Measurements from ENCODE around the gene CSF2RB.

The CSF2RB gene

GRCh38 chr22:36892292-36892691 lies 21.1 kb upstream of the CSF2RB start:
- DNase-seq = no peak

DNA sequence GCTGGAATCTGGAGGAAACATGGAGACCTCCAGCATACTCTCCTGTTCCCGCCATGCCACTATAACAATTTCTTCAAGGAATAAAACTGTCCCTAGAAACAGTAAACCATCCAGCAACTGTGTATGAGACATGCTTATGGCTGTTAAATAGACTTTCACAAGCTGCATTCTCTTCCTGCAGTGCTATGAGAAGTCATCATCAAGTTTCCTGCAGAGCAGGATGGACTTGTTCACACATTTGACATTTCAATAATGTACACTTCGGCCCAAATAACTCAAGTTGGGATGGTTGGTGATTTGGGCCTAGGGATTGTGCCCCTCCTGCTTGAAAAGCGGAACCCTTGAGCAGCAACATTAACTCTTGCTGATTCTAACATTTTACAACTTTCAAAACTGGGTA lies 20.2 kb upstream of the CSF2RB start:
- no peak for DNase-seq

GRCh38 chr22:36894266-36894665 lies 19.2 kb upstream of the CSF2RB start:
- DNase-seq = no peak

DNA sequence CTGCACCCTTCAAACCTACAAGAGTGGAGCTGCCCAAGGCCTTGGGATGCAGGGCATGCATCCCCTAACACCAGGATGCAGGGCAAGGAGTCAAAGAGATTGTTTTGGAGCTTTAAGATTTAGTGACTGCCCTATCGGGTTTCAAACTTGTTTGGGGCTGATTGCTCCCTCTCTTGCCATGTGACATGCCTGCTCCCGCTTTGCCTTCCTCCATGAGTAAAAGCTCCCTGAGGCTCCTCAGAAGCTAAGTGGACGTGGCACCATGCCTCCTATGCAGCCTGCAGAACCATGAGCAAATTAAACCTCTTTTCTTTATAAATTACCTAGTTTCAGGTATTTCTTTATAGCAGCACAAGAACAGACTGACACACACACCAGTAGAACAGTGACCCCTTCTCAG lies 15.8 kb upstream of the CSF2RB start:
- no peak for DNase-seq

- DNase-seq = no peak
Measured at GRCh38 chr22:36898690-36899089, 14.7 kb upstream of the CSF2RB start.

DNA sequence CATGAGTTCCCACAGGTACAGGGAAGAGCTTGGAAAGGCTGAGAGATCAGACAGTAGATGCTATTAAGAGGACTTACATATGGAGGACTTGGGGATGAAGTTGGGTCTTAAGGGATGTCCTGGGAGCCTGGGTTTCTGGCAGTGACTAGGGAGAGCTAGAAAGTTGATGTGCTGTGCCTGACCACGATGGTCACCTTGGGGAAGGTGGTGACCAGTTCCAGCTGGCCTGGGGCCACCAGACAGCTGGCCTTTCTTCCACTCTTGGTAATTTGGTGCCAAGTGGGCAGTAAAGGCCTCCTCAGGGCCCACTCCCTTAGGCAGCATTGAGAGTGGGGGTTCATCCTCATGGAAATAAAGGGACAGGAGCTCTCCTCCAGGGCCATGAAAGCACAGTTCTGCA lies 13.9 kb upstream of the CSF2RB start:
- DNase-seq = no peak

DNA sequence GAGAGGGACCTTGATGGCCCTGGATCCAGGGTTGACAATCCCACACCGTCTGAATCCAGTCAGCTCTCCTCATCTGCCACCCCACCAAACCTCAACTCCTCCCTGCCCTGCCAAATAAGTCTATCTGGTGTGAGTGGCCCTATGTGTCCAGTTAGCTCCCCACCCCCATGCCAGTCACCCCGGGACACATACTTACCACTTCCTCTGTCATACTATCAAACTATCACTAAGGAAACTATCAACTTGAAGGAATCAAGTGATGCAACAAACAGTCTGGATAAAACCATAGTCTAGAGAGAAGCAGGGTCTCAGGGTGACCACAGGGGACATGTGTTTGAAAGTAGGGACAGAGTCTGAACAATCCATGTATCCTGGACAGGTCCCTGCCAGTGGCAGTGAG lies 13.2 kb upstream of the CSF2RB start:
- DNase-seq = peak; percentile 22

DNA sequence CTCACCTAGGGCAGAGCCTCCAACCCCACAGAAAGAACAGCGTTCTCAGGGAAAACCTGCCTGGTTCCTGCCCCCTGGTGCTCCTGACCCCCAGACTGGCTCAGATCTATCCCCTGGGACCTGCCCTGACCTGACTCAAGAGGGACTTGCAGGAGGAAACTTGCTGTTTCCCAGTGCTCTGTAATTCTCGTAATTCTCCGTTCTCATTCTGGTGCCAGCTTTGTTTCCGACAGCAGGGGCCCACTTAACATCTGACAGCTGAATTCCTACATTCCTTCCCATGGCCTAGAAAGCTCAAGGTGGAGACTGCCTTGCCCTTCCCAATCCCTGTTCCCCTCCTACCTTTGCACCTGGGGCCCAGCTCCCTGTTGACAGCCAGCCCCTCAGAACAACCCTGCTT lies 12.5 kb upstream of the CSF2RB start:
- no peak for DNase-seq

DNA sequence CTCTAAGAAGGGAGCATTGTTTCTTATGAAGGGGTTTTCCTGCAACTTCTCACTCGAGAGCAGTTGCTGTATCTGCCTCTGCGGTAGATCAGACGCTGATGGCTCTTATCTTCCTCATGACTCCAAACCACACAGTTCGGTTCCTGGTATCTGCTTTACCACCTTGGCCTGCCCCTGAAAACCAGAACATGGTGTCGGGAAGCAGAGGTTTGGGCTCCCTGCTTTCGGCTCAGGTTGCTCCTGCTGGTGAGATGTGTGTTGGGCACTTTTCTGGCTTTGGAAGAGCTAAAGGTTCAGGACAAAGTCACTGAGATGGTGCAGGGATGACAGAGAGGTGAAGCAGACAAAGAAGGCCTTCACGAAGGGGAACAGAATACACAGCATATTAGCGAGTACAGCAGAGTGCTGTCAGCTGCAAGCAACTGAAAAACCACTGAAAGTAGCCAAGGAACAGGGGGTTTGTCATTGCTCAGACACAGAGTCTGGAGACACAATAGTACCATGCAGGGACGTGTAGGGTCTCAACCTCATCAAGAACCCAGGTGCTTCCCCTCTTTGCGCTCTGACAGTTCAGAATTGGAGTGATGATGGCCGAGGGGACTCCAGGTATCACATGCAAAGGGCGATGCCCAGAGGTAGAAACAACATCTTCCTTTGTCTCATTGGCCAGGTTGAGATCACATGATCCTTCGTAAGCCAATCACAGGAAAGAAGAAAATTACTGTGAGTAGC lies 11.9 kb upstream of the CSF2RB start:
- peak; percentile 64 for DNase-seq

GRCh38 chr22:36902143-36902926 lies 11.1 kb upstream of the CSF2RB start:
- no peak for DNase-seq

DNA sequence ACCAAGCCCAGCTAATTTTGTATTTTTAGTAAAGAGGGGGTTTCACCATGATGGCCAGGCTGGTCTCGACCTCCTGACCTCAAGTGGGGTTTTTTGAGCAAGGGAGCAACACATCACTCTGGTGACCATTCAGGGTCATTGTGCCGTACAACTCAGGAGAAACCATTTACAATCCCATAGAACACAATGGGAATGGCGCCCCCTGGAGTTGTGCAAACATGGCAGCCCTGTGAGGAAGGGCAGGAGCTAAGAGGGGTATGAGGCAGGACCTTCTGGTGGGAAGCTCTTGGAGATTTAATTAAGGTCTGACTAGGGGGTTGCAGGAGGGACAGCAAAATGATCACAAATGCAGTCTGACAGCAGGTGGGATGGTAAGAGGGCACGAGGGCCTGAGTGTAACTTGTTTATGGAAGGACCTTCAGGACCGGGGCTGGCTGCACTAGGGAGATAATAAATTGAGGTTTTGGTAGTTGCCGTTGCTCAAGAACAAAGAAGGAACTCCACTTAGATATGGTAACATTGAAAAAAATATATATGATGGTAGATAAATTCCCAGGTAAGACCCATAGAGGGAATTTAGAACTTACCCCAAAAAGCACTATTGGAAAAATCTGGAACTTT lies 9.1 kb upstream of the CSF2RB start:
- no peak for DNase-seq

DNA sequence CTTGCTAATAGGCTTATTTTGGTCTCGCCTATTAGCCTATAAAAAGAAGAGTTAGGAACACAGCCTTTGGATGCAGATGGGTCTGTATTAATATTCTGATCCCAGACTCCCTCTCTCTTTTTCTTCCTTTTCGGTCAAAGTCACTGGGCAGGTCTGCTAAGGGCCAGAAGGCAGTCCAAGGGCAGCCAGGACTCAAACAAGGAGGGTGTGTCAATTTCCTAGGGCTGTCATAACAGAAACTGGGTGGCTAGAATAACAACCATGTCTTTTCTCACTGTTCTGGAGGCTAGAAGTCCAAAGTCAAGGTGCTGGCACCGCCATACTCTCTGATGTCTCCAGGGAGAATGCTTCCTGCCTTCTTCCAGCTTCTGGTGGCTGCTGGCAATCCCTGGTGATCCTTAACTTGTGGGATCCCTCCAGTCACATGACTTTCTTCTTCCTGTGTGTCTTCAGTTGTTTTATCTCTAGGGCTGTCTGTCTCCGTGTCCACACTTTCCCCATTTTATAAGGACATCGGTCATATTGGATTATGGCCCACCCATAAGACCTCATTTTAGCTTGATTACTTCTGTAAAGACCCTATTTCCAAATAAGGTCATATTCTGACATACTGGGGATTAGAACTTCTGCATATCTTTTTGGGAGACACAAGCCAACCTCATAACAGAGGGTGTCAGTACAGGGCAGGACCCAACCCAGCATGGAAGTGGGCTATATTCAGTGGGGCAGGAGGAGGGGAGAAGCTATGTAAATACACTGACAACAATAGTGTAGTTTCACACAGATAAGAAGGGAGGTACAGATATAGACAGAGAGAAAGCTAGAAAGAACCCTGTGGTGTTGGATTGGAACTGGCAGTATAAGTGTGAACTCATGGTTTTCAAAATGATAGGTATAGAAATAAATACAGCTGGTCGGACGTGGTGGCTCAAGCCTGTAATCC lies 5.9 kb upstream of the CSF2RB start:
- DNase-seq = no peak

- DNase-seq = no peak
Measured at GRCh38 chr22:36910461-36910860, 3.0 kb upstream of the CSF2RB start.

DNA sequence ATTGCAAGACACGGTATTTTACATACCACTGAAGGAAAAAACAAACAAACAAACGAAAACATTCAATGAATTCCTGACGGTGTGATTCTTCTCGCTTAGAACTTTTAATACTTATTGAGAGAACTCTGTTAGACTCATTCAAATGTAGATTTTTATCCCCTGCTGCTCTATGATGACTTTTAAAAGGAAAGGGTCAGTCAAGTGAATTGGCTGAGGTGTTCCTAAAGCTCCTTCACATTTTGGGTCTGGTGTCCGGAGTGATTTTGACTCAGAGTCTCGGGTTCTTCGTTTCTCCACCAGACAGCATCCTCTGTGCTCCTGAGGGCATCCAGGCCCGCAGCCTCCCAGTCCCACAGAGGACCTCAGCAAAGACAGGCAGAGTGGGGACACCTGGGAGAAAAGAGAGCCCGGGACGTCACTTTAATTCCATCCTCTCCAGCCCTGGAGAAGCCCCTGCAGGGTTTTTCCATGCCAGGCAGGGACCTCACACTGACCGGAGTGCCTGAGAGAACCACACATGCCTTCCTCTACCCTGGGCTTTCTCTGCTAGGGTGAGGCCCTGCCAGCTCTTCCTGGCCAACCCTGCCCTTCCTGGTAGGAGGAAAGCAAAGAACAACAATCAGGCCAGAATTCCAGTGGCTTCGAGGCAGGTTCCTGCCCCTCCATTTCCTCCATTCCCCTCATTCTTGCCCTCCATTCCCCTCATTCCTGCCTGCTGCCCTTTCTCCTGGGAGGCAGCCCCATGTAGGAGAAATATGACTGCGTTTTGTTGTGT lies 1.4 kb upstream of the CSF2RB start:
- no peak for DNase-seq

- DNase-seq = no peak
Measured at GRCh38 chr22:36912694-36913426, 568 bp upstream of the CSF2RB start.

- DNase-seq = no peak
Measured at GRCh38 chr22:36914390-36914752, 943 bp downstream of the CSF2RB start.

DNA sequence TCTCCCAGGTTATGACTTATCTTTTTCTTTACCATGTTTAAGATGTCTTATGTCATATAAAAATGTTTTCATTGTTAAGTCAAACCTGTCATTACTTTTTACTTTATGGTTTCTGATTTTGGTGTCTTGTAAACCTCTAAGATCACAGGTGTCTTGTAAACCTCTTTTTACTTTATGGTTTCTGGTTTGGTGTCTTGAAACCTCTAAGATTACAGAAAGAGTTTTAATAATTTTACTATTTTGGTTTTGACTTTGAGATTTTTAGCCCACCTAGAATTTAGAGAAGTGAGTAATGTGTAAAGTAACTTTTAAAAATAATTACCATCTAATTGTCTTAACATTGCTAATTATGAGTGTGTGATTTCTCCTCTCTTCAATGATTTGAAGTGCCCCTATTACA lies 2.6 kb downstream of the CSF2RB start:
- no peak for DNase-seq

- DNase-seq = no peak
Measured at GRCh38 chr22:36918586-36919284, 5.3 kb downstream of the CSF2RB start.

DNA sequence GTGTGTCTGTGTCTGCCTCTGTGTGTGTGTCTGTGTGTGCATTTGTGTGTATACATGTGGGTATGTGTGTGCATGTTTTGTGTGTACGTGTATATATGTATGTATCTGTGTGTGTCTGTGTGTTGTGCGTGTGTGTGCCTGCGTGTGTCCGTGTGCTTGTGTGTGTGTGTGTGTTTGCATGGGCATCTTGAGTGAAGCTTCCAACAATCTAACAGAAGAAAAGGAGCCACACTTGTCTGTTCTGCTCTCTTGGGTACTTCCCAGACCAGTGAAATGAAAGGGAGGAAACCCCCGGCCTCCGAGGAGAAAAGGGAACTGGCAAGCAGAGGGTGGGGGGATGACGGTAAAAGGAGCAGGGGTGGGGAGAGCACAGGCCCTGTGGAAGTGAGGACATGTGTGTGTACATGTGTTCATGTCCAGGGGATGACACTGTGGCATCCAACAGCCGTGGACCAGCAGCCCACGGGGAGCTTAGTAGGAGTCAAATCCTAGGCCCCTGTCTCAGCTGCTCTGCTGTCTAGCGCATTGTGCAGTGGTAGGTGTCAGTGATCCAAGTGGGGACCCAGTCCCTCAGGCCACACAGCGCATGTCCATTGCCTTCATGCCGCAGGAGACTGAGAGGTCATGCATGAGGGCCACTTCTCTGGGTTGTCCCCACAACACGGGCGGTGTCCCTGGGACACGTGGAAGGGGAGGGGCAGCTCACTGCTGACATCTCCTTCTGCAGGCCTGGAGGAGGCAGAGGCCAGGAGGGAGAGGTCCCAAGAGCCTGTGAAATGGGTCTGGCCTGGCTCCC lies 8.1 kb downstream of the CSF2RB start:
- DNase-seq = no peak

GRCh38 chr22:36922105-36922608 lies 8.7 kb downstream of the CSF2RB start:
- no peak for DNase-seq

All from activated CD4-positive, alpha-beta T cell treated with anti-CD3 and anti-CD28 coated beads, Interleukin-2, Interleukin-6, amounts not matched to agents 100 ng/mL and 50 ng/mL, durations not matched to agents 16 hours and 8 hours (primary cell).